ENCODE measurements around the gene NUP210L.
"Not testable (repeated sequence)": the region's sequence is repeated elsewhere in the genome, so short reads cannot be mapped to it uniquely, and the experiment has no call there.

NUP210L gene

GRCh38 chr1:154100141-154100540, 54.7 kb downstream of the NUP210L start:
- DNase-seq (ENCODE audit: low read depth in 2 of 2): not testable (repeated sequence)

GRCh38 chr1:154097873-154098272, 57.0 kb downstream of the NUP210L start:
- no peak for DNase-seq (ENCODE audit: low read depth in 2 of 2)

- no peak for DNase-seq (ENCODE audit: low read depth in 2 of 2)
Observed at GRCh38 chr1:154095456-154096060, 59.3 kb downstream of the NUP210L start.

- no peak for DNase-seq (ENCODE audit: low read depth in 2 of 2)
Observed at GRCh38 chr1:154094411-154094810, 60.5 kb downstream of the NUP210L start.

GRCh38 chr1:154093699-154094098, 61.2 kb downstream of the NUP210L start:
- DNase-seq (ENCODE audit: low read depth in 2 of 2): no peak

GRCh38 chr1:154091706-154092105, 63.2 kb downstream of the NUP210L start:
- DNase-seq (ENCODE audit: low read depth in 2 of 2): no peak

GRCh38 chr1:154087574-154087973, 67.3 kb downstream of the NUP210L start:
- DNase-seq (ENCODE audit: low read depth in 2 of 2): no peak

GRCh38 chr1:154083057-154083456, 71.8 kb downstream of the NUP210L start:
- DNase-seq (ENCODE audit: low read depth in 2 of 2): not testable (repeated sequence)

GRCh38 chr1:154081386-154082126, 73.3 kb downstream of the NUP210L start:
- DNase-seq (ENCODE audit: low read depth in 2 of 2): no peak

GRCh38 chr1:154076413-154076812, 78.5 kb downstream of the NUP210L start:
- DNase-seq (ENCODE audit: low read depth in 2 of 2): no peak

- DNase-seq (ENCODE audit: low read depth in 2 of 2): no peak
Observed at GRCh38 chr1:154075746-154076145, 79.1 kb downstream of the NUP210L start.

GRCh38 chr1:154062309-154062708, 92.6 kb downstream of the NUP210L start:
- no peak for DNase-seq (ENCODE audit: low read depth in 2 of 2)

- not testable (repeated sequence) for DNase-seq (ENCODE audit: low read depth in 2 of 2)
Observed at GRCh38 chr1:154047436-154047835, 107.4 kb downstream of the NUP210L start.

GRCh38 chr1:154033697-154034096, 121.2 kb downstream of the NUP210L start:
- DNase-seq (ENCODE audit: low read depth in 2 of 2): not testable (repeated sequence)

- no peak for DNase-seq (ENCODE audit: low read depth in 2 of 2)
Observed at GRCh38 chr1:154019940-154020339, 134.9 kb downstream of the NUP210L start.

GRCh38 chr1:154019269-154019668, 135.6 kb downstream of the NUP210L start:
- DNase-seq (ENCODE audit: low read depth in 2 of 2): no peak

GRCh38 chr1:154014154-154014907, 140.5 kb downstream of the NUP210L start:
- no peak for DNase-seq (ENCODE audit: low read depth in 2 of 2)

- not testable (repeated sequence) for DNase-seq (ENCODE audit: low read depth in 2 of 2)
Observed at GRCh38 chr1:154012543-154012942, 142.3 kb downstream of the NUP210L start.

GRCh38 chr1:154012129-154012528, 142.7 kb downstream of the NUP210L start:
- DNase-seq (ENCODE audit: low read depth in 2 of 2): no peak

GRCh38 chr1:154006136-154006535, 148.7 kb downstream of the NUP210L start:
- no peak for DNase-seq (ENCODE audit: low read depth in 2 of 2)

GRCh38 chr1:154000420-154000819, 154.5 kb downstream of the NUP210L start:
- no peak for DNase-seq (ENCODE audit: low read depth in 2 of 2)

- DNase-seq (ENCODE audit: low read depth in 2 of 2): not testable (repeated sequence)
Observed at GRCh38 chr1:153996882-153997281, 158.0 kb downstream of the NUP210L start.

- no peak for DNase-seq (ENCODE audit: low read depth in 2 of 2)
Observed at GRCh38 chr1:153995640-153996039, 159.2 kb downstream of the NUP210L start.

Measured in stimulated activated CD4-positive, alpha-beta T cell treated with anti-CD3 and anti-CD28 coated beads, Interleukin-15, amount 100 ng/mL, for 48 hours (primary cell).